LoVo (cell line): Measurements from ENCODE around the gene GIMAP7.
"Not testable (repeated sequence)": the region's sequence is repeated elsewhere in the genome, so short reads cannot be mapped to it uniquely, and the experiment has no call there.

Experiments used
- DNase-seq: peaks from one replicate; pipeline ENCODE4 v3.0.0-alpha.2; 2016; ENCODE audit warnings: low spot score

The GIMAP7 gene

GRCh38 chr7:150513758-150514157 is 914 bp upstream of the GIMAP7 start:
- DNase-seq, result no peak

DNA sequence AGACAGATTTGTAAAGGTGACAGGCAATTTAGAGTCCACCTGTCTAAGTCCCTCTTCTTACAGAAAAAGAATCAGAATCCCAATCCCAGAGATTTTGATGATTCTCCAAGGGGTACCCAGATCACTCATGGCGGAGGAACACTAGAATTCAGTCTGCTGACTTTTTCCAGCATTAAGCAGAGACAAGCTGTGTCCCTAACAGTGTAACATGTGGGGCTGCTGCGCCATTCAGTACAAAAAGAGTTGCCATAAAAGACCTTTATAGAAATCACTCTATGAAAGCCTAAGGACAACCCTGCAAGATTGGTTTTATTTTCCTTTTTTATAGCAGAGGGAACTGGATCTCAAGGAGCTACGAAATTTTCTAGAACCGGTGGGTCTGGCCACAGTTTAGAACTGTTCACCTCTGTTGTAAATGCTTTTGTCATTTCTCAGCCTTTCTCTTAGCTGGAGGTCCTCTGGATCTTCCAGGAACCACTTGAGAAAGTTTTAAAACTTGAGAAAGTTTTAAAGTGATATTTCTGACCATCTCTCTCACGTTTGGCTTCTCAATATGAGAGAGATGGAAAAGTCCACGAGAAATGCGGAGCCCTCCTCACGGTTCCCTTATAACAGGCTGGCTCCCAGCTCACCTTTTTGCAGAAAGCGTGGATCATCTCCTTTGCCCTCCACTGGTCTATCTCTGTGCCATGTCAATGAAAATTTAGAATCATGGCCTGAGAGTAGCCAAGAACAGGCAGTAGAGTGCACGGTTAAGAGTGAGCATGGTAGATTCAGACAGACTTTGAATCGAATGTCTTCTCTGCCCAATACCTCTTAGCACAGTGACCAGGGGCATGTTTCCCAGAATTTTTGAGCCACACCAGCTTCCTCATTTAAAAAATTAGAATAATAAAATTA is 826 bp downstream of the GIMAP7 start:
- DNase-seq, result no peak

GRCh38 chr7:150516956-150517745 is 2.5 kb downstream of the GIMAP7 start:
- DNase-seq, result no peak

DNA sequence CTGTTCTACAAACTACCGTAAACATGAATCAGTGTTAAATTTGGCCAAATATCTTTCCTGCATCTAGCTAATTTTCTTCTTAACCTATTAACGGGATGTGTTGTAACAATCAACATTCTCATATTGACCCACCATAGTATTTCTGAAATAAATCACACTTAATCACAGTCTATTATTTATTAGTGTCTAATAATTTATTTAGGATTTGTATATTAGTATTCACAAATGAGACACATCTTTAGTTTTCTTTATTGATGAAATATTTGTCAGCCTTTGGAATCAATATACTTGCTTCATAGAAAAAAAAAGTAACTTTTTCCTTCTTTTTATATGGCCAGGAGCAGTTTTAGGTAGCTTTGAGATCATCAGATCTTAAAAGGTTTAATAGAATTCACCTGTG is 4.6 kb downstream of the GIMAP7 start:
- no peak for DNase-seq

DNA sequence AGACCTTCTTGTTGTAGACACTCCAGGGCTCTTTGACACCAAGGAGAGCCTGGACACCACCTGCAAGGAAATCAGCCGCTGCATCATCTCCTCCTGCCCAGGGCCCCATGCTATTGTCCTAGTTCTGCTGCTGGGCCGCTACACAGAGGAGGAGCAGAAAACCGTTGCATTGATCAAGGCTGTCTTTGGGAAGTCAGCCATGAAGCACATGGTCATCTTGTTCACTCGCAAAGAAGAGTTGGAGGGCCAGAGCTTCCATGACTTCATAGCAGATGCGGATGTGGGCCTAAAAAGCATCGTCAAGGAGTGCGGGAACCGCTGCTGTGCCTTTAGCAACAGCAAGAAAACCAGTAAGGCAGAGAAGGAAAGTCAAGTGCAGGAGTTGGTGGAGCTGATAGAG is 5.5 kb downstream of the GIMAP7 start:
- no peak for DNase-seq

- not testable (repeated sequence) for DNase-seq
These were observed 8.3 kb downstream of the GIMAP7 start for GRCh38 chr7:150522931-150523330.

- DNase-seq, result no peak
These were observed 9.3 kb downstream of the GIMAP7 start for GRCh38 chr7:150524018-150524417.

GRCh38 chr7:150531704-150532103 is 17.0 kb downstream of the GIMAP7 start:
- DNase-seq, result no peak

DNA sequence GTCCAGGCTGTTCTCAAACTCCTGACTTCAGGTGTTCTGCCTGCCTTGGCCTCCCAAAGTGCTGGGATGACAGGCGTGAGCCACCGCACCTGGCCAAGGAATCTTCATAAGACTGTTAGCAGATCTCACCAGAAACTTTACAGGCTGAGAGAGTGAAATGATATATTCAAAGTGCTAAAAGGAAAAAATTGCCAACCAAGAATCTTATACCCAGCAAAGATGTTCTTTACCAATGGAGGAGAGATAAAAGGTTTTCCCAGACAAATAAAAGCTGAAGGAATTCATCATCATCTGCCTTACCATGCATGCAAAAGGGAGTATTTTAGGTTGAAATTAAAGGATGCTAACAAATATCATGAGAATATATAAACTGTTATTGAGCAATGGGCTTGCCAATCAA is 23.6 kb downstream of the GIMAP7 start:
- DNase-seq, result no peak

GRCh38 chr7:150553163-150553562 is 38.5 kb downstream of the GIMAP7 start:
- no peak for DNase-seq

DNA sequence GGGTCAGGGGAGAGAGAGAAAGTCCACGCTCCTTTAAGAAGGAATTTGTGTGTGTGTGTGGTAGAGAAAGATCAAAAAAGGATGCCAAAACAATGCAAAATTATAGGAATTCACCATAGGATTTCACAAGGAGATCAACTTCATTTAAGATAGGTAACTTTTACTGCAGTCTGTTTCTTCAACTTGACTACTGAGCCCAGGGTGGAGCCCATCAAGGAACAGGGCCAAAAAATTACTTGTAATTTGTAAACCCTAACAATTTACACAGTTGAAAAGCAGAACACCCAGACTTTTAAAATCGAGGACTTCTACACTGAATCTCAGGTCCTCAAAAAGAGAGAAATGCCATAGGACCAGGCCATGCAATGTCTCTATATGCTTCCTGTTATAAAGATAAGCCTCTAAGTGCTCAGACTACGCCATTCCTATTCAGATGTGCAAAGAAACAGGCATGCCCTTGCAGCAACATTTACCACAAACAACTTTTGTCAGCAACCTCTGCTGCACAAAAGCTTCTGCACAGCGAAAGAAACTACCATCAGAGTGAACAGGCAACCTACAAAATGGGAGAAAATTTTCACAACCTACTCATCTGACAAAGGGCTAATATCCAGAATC is 42.0 kb downstream of the GIMAP7 start:
- DNase-seq, result no peak

DNA sequence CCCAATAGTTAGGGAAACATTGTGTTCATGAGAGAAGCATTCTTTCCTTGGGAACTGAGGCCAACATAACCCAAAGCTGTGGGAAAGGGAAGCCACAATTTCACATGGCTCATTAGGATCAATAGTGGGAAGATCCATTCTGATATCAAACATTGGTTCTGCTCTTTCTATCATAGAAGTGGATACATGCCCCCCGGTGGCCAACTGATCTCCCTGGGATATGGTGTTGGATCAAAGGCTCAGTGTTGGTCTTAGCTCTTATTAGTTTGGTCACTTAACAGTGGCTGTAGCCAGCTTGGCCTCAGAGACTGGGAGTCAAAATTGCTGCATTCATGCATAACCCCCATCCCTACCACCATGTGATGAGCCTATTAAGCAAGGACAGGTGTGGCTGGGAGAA is 45.8 kb downstream of the GIMAP7 start:
- no peak for DNase-seq

DNA sequence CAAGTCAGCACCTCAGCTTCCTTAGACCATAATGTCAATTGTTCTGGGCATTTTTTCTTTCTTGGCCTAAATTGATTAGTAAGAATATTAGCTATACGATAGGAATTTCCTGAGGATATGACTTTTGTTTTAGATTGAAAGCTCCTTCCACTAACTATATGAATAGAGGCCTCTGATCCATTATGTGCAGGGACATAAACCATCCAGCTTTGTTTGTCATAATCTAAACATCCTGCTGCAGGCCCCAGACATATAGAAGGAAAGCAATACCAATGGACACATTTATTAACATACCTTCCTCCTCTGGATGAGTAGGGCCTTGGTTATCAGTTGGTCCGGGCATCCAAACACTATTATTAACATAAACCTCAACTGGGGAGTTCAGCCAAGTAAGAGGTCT is 48.2 kb downstream of the GIMAP7 start:
- DNase-seq, result no peak

GRCh38 chr7:150564006-150564405 is 49.3 kb downstream of the GIMAP7 start:
- no peak for DNase-seq

- DNase-seq, result no peak
These were observed 49.9 kb downstream of the GIMAP7 start for GRCh38 chr7:150564566-150564965.

DNA sequence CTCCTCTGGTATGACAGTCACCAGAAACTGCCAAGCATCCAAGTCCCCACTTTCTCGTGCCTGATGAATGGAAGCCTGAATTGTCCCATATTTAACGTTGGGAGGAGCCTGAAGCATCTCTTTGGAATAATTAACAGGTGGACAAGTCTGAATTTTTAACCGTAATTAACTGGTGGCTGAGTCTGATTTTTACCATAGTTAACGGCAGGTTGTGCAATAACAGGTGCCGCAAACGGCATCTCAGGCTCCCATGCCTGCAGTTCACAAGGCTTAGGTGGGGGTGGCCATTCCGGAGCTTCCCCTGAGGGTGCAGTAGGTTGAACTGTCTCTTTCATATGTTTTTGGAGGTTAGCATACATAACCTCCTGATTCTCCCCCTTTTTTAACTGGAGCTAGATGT is 50.6 kb downstream of the GIMAP7 start:
- no peak for DNase-seq

DNA sequence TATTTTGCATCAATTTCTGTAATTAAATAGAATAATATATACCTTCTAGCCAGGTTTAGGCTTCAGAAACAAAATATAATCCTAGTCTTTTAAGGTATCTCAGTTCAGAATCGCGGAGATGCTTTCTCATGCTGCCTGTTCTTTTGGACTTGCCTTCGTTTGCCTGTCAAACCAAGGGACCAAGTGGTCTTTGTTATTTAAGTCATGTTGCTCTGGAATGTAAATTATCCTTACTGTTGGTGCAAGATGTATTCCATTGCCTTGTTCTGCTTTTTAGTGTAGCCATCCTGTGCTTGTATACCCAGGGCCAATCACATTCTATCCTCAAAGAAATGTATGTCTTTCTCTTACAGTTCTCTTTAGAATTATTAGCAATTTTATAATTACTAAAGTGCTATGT is 51.5 kb downstream of the GIMAP7 start:
- no peak for DNase-seq

DNA sequence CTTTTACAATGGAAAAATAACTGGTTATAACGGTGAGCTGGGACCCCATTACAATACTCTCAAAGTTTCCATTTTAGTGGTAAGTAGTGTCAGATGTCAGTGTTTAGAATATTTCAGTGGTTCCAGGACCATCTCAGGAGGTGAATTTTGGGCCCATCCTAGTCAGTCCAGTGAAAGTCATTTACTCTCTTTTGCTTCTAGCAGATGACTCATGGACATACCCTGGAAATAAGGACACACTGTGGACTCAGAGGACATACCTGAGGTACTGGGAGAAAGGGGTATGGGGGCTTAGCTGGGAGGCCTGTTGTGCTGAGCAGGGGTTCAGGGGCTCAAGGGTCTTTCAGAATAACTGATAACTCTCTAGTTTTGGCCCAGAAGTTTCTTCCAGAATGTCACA is 51.9 kb downstream of the GIMAP7 start:
- no peak for DNase-seq

GRCh38 chr7:150567169-150567568 is 52.5 kb downstream of the GIMAP7 start, which contains the start of gene GIMAP4:
GIMAP4 (plus strand) TSS chr7:150567390; CDS start chr7:150569902, 2,512 bp downstream.
- DNase-seq, result no peak

- no peak for DNase-seq
These were observed 53.2 kb downstream of the GIMAP7 start for GRCh38 chr7:150567871-150568301.

GRCh38 chr7:150568714-150569113 is 54.0 kb downstream of the GIMAP7 start:
- DNase-seq, result no peak

- no peak for DNase-seq
These were observed 54.7 kb downstream of the GIMAP7 start for GRCh38 chr7:150569245-150569955.
